Mesenteric fat pad (tissue), 1 donor: ENCODE results near the gene NCKAP5. TPM values are rescaled to one million over a fixed set of nuclear protein-coding genes. Genes with fewer than 3 reads are reported as not detected.

Source experiments
- DNase-seq: peaks from one replicate; pipeline ENCODE4 v3.0.0-alpha.2; 2020; ENCODE audit warnings: low spot score
- total RNA-seq: library from RNA; stranded (reverse); fragmentation: NEBNext Ultra II Directional; extraction: Animal tissue kit (Norgen Biotek cat#: 25700); gene quantifications from one replicate; pipeline ENCODE4 v1.2.1, GENCODE V29; 2021
- donor health status: DM: yes; HTN: yes; CAD: no.

NCKAP5 gene
- total RNA-seq, 1 donor from 2014 or later: 1.7 TPM

DNA sequence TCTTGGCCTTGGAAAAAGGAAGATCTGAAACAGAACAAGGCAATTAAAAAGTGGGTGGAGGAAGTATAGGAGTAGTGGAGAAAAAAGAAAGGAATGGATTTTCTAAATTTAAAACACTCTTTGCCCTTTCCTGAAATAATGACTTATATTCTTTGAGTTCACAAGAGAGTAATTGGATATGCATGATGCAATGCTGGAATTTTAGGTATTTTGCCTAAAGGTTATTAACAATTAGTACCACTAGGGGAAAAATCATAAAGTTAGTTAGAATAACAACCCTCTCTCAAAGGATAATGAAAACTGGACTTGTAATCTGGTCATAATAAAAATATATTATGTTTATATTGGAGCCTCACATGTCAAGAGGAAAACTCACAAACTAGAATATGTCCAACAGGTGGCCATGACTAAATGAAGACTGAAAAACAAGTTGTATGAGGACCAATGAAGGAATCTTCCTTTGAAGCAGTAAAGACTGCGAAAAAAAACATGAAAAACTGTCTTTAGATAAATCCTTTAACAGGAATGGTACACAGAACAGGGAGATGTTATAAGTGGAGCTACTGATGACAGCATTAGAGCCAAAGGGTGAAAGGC is 281.8 kb downstream of the NCKAP5 start:
- DNase-seq: no peak

- no peak for DNase-seq
Measured at GRCh38 chr2:133273031-133273430, 295.2 kb downstream of the NCKAP5 start.

- no peak for DNase-seq
Measured at GRCh38 chr2:133271105-133271504, 297.2 kb downstream of the NCKAP5 start.

DNA sequence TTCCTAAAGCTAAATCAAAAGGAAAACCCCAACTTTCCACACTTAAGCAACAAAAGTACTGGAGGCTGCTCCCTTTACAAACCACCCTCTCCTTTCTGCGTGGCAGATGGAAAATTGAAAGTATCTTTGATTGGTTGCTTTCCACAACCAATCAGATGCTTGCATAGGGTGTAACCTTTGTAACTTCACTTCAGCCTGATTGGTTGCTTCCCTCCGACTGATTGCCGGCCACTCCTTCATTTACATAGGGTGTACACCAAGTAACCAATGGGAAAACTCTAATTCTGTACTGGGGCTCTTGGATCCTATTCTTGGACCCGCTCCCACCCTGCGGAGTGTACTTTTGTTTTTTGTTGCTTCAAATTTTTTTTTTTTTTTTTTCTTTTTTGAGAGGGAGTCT is 297.7 kb downstream of the NCKAP5 start:
- no peak for DNase-seq

GRCh38 chr2:133266926-133267590 is 301.2 kb downstream of the NCKAP5 start:
- DNase-seq: no peak

DNA sequence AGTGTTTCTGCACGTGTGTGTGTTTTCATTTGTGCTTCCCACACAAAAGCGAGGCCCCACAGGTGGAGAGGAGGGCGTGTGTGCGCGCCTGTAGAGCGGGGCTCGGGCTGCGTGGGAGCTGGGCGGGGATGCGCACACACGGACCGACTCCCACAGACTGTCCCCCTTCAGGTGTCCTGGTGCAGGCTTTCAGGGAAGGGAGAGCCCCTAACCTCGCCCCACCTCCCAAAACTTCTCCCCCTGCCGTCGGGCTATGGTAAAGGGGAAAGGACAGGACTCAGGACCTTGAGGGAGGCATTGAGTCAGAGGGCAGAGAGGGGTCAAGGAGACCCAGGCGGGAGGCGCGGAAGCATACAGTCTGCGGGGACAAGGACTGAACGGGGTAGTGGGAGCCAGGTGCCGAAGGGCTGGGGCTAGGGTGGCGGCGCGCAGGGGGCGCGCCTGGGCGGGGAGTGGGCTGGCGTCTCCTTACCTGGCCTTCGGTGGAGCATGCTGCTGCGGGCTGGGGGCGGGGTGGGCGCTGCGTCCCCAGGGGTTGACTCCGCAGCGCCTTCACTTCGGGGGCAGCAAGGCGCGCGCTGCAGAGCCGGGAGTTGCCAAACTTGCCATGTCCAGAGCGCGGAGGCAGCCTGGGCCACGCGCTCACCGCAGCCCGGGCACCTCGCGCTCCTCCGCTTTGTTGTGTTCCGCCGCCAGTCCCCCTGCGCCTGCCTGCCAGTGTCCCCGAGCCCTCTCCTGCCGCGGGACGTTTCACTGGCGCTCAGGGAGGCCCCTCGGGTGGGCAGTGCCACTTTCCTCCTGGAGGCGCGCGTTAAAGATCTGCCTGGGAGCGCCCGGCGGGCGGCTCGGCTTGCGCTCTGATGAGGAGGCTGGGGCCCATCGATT is 302.0 kb downstream of the NCKAP5 start:
- no peak for DNase-seq

DNA sequence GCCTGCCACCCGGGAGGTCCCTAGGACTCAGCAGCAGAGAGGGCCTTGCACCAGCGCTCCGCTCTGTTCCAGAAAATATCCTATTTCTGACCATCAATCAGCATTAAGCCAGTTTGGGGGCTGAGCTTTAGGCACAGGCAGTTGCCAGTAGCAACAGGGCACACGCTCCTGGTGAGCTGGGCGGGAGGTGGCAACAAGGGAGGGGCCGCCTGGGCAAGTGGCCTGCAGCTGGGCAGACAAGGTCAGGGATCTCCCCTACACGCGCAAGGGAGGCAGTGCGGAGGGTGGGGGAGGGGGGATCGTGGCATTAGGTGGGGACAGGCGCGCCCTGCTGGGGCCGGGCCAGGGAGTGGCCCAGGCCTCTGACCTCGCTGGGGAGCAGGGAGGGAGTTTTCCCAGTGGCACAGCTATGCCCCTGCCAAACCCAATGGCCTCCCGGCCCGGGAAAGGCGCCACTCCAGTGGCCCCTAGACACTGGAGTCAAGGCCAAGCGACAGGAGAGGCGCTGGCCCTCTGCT is 302.8 kb downstream of the NCKAP5 start:
- no peak for DNase-seq

DNA sequence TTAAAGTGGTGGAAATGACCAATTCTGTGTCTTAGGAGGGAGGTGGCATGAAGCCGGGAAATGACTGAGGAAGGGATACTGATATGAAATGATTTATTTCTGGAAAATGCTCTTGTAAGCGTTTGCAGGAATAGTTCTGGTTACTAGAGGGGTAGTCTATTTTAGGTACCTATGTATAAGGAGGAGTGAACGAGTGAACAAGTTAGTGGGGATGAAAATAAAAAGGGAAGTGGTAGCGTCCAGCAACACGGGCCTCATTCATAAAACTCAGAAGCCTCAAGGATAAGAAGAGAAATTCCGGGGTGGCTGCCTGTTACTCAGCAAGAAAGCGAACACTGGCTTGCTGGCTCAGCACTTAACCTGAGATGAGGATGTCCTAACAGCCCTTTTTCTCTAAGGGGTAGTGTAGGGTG is 303.3 kb downstream of the NCKAP5 start:
- no peak for DNase-seq

GRCh38 chr2:133262893-133263292 is 305.4 kb downstream of the NCKAP5 start:
- DNase-seq: no peak

DNA sequence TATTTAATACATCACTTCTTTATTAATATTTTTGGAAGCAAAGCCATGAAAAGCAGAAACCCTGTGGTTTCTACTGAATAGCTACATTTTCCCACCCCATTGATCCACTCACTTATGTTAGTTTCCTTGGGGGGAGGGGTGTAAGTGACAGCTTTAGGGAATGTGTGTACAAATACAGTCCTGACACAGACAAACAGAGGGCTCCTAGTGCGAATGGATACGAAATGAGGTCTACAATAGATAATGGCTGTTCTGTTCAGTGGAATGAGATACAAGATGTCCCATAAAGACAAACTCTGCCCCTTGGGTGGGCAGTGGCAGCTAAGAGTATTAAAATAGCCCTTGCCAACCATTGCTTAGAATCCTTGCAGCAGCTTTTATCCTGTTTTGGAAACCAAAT is 312.9 kb downstream of the NCKAP5 start:
- no peak for DNase-seq

GRCh38 chr2:133253793-133254192 is 314.5 kb downstream of the NCKAP5 start:
- no peak for DNase-seq

DNA sequence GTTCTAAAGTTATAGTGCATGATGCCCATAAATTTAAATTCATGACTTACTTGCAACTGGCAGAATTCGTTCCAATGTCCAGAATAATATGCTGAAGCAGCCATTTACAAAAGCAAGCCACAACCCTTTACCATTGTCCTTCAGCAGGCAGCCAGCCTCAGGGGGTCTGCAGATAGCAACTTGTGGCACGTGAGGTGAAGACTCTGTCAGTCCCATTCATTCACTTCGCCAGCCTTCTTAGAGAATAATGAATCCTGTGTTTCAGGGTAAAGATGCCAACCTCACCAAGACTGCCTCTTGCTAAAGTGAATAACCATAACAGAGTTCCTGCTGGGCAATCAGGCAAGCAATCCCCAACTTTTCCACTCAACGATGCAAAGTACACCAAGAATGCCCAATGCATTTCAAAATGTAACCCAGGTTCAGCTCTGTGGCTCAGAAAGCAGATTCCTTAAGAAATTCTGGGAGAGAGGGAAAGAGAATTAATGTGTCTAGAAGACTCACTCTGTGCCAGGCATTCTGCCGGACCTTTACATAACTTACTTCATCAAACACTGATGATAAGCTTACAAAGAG is 315.4 kb downstream of the NCKAP5 start:
- no peak for DNase-seq

DNA sequence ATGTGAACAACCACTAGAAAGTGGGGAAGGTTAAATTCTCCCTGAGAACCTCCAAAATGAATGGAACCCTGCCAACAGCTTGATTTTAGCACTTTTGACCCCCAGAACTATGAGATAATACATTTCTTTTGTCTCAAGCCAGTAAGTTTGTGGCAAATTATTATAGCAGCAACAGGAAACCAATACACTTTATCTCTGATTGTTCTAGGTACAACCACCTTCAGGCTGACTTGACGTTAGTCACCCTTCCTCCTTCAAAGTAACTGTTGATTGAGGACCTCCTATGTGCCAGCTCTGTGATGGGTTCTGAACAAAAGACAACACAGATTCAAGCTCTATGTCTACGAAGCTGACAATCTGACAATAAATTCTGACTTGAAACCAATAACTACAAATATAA is 318.9 kb downstream of the NCKAP5 start:
- DNase-seq: no peak

GRCh38 chr2:133248264-133248663 is 320.0 kb downstream of the NCKAP5 start:
- no peak for DNase-seq

DNA sequence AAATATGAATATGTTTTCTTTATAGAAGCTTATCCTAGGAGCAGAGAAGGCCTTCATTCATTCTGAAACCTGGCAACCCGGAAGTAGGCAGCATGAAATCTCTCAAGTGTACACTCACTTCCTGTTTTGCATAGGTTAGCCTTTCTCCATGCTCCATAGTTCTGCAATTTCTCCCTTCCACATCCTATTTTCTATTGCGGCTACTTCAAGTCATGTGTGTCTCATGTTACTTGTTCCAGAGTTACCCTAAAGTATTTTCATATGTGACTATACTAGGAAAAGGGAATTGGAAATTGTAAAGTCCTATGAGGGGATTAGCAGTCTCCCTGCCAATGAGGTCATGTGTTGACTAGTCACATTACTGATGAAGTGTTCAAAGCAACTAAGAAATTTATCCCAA is 320.6 kb downstream of the NCKAP5 start:
- no peak for DNase-seq

GRCh38 chr2:133241224-133241571 is 327.1 kb downstream of the NCKAP5 start:
- DNase-seq: no peak

GRCh38 chr2:133240491-133241223 is 327.6 kb downstream of the NCKAP5 start:
- no peak for DNase-seq

DNA sequence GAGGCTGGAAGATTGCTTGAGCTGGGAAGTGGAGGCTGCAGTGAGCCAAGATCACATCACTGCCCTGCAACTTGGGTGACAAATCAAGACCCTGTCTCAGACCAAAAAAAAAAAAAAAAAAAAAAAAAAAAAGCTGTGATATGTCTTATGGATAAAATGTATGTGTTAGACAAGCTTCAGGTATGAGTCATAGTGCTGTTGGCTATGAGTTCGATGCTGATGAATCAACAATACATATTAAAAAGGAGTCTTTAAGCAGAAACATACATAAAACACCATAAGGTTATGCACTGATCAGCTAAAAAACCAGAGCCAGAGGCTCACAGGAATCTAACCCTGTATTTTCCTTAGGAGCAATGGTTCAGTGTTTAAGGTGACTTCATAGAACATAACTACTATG is 332.3 kb downstream of the NCKAP5 start:
- DNase-seq: no peak

DNA sequence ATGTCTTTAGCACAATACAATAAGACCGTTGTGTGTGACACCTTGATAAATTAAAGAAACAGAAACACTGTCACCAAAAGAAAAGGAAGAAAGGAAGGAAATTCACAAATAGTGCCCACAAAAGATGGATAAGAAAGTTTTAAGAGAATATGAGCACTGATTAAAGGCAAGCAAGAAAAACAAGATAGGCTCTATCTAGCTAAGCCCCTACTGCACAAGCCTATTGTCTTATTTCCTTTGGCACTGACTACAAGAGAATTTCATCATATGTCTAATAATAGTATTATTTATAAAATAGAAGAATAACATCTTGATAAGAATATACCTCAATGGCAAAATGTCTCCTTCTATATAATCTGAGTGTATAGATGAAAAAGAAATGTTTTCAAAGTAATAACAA is 335.7 kb downstream of the NCKAP5 start:
- DNase-seq: no peak

GRCh38 chr2:133231264-133231663 is 337.0 kb downstream of the NCKAP5 start:
- no peak for DNase-seq

GRCh38 chr2:133229974-133230373 is 338.3 kb downstream of the NCKAP5 start:
- DNase-seq: no peak
